ENCODE measurements around the gene SLC66A2.
"Not testable (repeated sequence)": the region's sequence is repeated elsewhere in the genome, so short reads cannot be mapped to it uniquely, and the experiment has no call there.

SLC66A2 gene

DNA sequence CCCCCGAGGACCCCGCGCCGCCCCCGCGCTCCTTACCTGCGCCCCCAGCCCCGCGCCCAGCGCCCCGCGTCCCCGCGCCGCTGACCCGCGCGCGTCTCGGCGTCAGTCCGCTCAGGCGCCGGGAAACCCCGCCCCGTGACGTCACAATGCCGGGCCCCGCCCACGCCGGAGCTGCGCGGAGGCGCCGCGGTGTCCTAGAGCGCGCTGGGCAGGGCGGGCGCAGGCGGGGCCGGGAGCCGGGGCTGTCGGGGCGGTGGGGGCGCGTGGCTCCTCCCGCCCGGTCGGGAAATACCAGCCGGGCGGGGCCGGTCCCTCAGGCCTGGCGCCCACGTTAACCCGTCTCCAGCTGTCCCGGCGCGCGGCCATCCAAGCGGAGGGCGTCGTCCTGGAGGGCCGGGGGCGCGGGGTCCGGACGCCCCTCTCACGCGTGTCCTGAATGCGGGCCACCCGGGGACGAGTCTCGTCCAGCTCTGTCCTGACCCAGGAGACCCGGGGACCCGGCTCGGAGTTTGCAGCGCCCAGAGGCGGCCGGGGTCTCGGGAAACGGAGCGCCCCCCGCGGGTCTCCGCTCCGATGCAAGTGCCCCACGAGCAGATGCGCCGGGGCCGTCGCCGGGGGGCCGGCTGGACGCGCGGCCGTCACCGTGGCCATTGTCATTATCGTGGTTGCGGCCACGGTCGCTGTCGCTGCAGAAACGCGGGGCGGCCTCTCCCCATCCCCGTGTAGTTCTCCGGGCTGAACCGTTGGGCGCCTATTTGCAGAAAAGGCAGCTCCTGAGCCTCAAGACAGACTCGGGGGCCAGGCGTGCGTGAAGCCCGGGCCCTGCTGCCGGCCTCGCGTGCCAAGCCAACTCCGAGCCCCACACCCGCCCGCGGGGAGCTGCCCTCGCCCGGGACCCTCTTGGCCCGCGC lies at the start of gene SLC66A2:
Gene SLC66A2, minus strand, starts transcription at position 109 of the 911 bp plus-strand sequence. CDS start 727 bp downstream, outside the sequence.
- peak; percentile 28 for DNase-seq

DNA sequence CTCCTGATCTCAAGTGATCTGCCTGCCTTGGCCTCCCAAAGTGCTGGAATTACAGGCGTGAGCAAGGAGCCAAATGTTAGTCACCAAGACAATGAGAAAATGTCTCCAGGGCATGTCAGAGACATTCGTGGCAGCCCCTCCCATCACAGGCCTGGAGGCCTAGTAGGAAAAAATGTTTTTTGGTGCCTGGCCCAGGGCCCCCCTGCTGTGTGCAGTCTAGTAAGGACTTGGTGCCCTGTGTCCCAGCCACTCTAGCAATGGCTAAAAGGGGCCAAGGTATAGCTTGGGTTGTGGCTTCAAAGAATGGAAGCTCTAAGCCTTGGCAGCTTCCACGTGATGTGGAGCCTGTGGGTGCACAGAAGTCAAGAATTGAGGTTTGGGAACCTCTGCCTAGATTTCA lies 49.4 kb upstream of the SLC66A2 start:
- DNase-seq = no peak

DNA sequence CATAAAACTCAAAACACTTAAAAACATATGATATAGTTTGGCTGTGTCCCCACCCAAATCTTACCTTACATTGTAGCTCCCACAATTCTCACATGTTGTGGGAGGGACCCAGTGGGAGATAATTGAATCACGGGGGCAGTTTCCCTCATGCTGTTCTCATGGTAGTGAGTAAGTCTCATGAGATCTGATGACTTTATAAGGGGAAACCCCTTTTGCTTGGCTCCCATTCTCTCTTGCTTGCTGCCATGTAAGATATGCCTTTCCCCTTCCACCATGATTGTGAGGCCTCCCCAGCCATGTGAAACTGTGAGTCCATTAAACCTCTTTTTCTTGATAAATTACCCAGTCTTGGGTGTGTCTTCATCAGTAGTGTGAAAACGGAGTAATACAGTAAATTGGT lies 48.2 kb upstream of the SLC66A2 start:
- DNase-seq = not testable (repeated sequence)

DNA sequence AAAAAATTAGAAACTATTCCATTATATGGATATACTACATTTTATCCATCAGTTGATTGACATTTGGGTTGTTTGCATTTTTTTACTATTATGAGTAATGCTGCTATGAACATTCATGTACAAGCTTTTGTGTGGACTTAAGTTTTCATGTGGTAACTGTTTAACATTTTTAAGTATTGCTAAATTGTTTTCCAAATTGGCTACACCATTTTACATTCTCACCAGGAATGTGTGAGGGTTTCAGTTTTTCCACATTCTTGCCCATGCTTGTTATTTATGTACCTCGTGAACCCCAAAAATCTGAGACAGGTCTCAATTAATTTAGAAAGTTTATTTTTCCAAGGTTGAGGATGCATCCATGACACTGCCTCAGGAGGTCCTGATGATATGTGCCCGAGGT lies 40.0 kb upstream of the SLC66A2 start:
- DNase-seq = no peak

DNA sequence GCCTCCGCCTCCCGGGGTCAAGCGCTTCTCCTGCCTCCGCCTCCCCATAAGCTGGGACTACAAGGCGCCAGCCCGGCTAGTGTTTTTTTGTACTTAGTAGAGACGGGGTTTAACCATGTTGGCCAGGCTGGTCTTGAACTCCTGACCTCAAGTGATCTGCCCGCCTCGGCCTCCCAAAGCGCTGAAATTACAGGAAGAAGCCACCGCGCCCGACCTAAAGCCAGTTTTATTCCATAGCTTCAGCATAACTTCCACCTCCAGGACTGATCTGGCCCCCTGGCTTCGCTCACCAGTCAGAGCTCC lies 37.7 kb upstream of the SLC66A2 start:
- DNase-seq = no peak

DNA sequence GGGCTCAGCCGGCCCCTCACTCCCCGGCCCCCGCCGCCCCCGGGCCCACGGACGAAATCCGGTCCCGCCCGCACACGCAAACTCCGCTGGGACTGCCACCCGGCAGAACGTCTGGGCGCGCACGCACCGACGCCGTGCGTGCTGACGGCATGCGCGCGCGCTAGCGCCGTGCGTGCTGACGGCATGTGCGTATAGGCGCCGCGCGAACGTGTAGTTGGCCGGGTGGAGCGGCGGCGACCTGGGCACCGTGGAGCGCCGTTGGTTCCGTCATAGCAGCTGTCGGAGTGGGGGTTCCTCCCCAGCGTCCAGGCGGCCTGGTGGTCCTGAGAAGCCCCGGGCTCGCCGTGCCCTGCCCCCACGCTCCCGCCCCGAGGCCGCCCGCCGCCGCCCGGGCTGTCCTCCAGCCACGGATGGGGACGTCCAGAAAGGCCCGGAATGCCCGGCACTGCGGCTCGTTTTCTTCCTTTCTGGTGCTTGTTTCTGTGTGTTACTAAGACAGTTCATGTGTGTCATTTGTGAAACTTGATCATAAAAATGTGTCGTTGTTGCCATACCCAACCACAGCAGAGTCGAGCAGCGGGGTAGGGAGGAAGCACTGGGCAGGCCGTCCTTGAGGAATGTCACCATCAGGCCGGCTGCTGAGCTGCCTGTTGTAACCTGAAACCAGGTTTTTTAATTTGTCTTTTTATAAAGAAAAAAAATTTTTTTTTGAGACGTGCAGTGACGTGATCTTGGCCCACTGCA lies 37.2 kb upstream of the SLC66A2 start, which contains the start of gene TXNL4A:
Gene TXNL4A, minus strand, starts transcription at position 113 of the 744 bp plus-strand sequence. CDS start 171 bp downstream, outside the sequence.
- no peak for DNase-seq

DNA sequence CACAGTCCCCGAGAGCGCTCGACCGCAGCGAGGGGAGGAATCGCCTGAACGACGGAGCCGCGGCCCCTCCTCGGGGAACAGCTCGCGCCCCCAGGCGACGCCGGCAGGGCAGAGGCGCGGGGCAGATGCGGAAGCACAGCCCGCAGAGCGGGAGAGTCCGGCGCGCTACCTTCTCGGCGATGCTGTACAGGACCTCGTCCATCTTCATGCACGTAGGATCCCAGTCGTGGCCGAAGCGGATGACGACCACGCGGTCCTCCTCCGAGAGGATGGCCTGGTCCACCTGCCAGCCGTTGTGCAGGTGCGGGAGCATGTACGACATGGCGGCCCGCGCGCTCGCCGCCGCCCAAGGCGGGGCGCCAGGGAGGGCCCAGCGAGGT lies 36.6 kb upstream of the SLC66A2 start:
- DNase-seq = no peak

DNA sequence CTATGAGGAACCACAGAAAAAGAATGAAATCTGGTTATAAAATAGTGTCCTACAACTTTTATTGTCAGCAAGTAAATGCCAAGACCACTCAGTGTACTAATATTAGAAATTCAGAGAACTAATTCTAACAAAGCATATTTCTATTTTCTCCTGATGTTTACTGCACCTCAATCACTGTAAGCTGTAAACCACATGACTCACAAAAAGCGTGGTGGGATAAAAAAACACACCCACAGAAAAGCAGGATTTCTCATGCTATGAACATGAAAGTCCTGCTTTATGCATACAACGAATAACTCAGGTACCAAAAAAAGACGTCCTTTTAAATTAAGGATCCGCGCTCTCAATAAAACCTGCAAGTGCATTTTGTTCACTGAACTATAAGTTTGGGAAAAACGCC lies 36.1 kb upstream of the SLC66A2 start:
- no peak for DNase-seq

DNA sequence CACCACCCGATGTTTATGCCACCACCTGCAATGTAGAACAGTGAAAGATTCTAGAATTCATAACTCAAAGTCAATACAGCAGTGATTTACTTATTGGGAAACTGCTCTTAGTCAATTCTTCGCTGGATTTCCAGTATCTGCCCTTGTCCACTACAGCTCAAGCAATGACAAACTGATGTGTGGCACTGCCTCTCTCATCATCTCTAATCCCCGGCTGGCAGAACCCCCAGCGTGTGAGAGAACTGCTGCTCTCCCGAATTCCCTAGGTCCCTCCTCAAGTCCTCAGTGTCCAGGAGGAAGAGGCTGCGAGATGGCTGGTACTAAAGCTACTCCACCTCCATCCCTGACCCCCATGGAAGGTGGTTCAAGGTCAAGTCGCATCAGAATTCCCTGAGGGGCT lies 35.3 kb upstream of the SLC66A2 start:
- DNase-seq = no peak

DNA sequence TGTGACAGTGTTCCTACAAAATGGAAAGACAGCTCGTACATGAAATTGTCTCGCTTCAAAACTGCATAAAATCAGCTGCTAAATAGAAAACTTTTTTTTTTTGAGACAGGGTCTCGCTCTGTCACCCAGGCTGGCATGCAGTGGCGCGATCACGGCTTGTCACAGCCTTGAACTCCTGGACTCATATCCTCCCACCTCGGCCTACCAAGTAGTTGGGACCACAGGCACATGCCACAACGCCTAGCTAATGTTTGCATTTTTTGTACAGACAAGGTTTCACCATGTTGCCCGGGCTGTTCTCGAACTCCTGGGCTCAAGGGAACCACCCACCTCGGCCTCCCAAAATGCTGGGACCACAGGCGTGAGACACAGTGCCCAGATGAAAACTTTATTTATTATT lies 33.7 kb upstream of the SLC66A2 start:
- no peak for DNase-seq

DNA sequence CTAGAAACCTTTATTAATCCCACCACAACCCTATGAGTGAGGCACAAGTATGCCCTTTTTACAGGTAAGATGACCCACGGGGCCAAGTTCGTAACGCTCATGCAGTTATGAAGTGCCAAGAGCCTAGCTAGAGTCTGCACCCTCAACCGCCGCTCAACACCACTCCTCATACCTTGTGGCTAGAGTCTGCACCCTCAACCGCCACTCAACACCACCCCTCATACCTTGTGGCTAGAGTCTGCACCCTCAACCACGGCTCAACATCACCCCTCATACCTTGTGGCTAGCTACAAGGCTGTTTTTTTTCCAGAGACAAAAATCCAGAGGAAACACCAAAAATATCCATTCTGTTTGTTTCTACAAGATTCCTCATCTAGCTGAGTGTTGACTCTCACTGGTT lies 32.3 kb upstream of the SLC66A2 start:
- DNase-seq = no peak

DNA sequence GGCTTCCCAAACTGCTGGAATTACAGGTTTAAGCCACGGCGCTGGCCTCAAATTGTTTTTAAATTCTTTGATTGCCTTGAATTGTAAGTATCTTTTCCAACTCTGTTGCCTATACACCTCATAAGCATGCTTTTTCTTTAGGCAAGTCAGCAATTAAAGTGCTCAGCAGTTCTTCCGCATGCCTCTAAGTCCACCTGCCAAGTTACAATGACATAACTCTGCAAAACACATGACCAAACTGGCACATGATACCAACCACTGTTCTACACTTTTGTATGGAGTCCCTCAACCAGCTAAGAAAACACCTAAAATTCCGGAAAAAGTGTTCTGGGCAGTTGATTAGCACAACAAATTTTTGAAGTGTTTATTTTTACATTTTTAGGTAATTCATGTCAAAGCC lies 31.8 kb upstream of the SLC66A2 start:
- no peak for DNase-seq

DNA sequence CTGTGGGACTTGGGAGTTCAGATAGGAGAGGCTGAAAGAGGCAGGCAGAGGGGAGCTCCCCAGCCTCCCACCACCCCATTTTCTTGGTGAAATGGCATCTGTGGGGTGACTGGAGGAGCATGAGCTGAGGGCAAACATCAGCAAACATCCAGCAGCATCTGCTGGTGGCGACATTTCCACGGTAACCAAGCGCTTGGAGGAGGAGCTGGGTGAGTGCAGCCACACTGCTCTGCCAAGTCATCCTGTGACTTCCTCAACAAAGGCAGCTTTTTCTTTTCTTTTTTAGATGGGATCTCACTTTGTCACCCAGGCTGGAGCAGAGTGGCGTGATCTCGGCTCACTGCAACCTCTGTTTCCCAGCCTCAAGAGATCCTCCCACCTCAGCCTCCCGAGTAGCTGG lies 31.3 kb upstream of the SLC66A2 start:
- no peak for DNase-seq

DNA sequence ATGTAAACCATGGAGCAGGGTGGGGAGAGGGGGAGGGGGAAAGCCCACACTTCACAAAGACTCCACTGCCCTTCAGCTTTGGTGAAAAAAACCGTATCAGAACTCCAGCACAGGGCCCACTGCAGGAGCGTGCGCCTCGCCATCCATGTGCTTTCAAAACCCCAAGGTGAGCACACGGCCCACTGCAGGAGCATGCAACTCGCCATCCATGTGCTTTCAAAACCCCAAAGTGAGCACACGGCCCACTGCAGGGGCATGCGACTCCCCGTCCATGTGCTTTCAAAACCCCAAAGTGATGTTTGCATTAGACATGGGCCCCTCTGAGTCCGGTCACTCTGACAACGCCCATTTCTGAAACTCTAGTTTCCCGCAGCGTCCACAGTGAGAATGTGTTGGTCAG lies 29.1 kb upstream of the SLC66A2 start:
- DNase-seq = no peak

DNA sequence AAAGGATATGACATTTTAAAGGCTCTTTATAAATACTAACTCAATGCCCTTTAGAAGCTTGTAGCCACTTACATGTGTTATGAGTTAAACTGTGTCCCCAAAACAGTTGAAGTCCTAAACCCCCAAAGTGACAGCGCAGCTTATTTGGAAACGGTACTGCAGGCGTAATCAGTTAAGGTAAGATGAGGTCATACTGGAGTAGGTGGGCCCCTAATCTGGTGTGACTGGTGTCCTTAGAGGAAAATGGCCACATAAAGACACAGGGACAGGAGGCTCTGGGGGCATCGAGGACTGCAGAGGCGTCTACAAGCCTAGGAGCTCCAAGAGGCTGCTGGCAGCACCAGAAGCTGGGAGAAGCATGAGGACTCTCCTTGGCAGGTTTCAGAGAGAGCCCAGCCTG lies 28.4 kb upstream of the SLC66A2 start:
- DNase-seq = no peak

DNA sequence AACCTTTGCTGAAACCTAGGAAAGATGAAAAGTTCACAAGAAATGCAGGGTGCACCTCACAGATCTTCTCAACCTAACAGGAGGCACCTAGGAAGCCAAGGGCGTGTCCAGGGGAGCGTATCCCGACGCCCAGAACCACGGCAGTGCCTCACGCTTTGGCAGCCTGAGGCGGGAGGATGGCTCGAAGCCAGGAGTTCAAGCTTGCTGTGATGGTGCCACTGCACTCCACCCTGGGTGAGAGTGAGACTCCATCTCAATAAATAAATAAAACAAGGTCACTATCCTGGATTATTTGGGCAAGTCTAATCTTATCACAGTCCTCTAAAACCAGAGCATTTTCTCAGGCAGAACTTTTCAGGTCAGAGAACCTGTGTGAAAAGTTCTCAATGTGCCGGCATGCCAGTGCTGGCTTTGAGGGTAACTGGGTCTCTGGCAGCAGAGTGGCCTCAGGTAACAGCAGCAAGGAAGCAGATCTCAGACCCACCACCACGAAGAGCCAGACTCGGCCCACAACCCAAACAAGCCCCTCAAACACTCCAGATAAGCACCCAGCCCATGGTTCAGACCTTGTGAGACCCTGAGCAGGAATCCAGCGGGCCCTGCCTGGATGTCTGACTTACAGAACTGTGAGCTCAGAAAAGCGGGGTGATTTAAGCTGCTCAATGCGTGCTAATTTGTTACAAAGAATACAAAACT lies 24.7 kb upstream of the SLC66A2 start:
- DNase-seq = no peak

DNA sequence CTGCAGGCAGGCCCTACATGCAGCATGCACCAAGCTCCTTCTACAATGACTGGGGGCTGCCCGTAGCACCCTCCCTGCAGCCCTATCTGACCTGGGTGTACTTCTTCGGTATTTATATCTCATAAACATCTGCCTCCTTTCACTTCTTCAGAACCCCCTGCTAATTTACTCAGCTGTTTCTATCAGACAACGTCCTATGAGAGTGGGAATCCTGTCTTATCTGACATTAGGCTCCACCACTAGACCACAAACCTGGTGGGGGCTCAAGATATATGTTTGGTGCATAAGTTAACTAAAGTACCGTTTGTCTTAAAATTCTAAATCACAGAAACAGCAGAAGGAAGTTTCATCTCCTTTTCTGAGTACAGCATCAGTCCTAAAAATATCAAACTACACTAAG lies 23.6 kb upstream of the SLC66A2 start:
- no peak for DNase-seq

DNA sequence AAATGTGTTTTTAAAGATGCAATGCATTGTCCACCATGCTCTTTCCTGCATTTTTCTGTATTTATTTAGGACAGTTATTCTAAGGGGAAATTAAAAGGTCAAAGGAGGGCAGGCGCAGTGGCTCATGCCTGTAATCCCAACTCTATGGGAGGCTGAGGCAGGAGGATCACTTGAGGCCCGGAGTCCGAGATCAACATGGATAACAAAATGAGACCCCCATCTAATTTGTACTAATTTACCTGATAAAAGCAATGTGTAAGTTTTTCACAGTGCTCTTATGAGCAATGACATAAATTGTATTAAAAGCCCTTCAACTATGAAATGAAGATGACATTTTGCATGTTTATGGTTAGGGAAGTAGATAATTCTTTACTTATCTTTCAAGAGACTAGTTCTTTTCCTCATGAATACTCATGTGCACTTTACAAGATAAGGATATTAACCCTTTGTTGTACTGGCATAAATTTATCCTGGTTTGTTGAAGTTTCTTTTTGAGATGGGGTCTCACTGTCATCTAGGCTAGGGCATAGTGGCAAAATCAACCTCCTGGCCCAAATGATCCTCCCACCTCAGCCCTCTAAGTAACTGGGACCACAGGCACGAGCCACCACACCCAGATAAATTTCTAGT lies 22.7 kb upstream of the SLC66A2 start:
- DNase-seq = no peak

DNA sequence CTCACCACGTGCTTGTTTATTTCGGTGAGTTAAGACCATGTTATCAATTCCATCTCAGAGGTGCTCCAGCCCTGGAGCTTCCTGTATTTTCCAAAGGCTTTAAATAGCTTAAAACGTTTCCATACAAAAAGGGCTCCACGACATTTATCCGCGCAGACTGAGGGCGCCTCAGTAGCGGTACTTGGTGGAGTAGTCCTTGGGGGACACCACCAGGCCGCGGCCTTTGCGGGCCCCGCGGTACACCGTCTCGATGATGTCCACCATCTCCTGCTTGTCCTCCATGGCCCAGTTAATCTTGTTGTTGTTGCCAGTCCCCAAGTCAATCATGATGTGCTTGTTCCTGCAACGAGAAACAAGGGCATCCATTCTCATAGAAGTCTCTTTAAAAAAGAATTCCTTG lies 22.1 kb upstream of the SLC66A2 start:
- no peak for DNase-seq

DNA sequence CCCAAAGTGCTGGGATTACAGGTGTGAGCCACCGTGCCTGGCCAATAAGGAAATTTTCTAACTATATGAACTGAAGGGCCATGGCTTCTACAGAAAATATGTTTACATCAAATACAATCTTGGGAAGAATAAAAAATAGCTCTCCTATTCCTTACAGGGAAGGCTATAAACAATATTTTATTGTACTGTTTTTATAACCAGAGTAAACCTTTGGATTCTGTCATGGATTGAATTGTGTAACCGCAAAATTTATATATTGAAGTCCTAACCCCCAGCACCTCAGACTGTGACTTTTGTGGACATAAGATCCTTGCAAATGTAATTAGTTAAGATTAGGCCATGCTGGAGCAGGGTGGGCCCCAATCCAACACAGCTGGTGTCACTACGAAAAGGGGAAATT lies 21.3 kb upstream of the SLC66A2 start:
- DNase-seq = no peak

DNA sequence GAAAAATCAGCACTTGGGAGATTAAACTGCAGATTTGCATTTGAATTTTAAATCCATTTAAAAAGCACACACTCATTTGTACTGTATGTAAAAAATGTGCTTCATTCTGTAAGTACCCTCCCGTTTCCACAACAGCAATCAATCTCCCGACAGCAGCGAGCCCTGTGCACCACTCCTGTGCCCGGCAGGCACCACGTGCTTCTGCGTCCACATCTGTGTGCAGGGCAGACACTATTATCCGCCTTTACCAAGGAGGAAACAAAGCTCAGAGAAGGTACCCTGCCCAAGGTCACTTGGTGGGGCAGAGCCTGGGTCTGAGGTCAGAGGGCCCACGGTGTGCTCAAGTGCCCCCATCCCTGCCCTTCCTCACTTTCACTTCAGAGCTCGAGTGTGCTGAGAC lies 20.5 kb upstream of the SLC66A2 start:
- DNase-seq = no peak

DNA sequence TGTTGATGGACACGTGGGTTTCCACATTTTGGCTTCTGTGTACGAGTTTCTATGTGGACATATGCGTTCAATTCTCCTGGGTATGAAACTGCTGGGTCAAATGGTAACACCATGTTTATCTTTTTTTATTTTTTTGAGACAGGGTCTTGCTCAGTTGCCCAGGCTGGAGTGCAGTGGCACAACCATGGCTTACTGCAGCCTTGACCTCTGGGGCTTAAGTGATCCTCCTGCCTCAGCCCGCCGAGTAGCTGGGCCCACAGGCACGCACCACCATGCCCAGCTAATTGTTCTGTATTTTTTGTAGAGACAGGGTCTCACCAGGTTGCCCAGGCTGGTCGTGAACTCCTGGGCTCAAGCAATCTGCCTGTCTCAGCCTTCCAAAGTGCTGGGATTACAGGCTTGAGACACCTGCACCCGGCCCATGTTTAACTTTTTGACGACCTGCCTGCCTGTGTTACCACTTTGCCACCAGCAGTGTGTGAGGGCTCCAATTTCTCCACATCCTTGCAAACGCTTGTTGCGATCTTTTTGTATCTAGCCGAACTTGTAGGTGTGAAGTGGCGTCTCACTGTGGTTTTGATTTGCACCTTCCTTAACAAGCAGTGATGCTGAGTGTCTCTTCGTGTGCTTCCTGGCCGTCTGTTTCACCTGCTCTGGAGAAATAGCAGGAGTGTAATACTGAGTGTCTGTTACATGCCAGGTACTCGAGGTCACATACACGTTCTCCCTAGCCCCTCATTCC lies 19.9 kb upstream of the SLC66A2 start:
- no peak for DNase-seq
